GM12878 (cell line): Measurements from ENCODE around the gene PPP1R17.

Experiments used
- BCLAF1 ChIP-seq: fragments of 450-650 bp; IDR thresholded peaks from 2 replicates; pipeline ENCODE4 v1.6.1; 2017; ENCODE audit warnings: antibody characterized with exemption, mild to moderate bottlenecking, moderate library complexity
- CEBPB ChIP-seq, 2 experiments: fragments of 150-350 bp in 1 of 2; IDR thresholded peaks; 2 replicates each; pipeline ENCODE4 v1.6.1; 2012 to 2014; ENCODE audit warnings: low read depth in 2 of 2, low read length in 2 of 2, borderline replicate concordance in 1 of 2, inconsistent platforms in 1 of 2
- CHD1 ChIP-seq: IDR thresholded peaks from 2 replicates; pipeline ENCODE4 v1.6.1; 2012; ENCODE audit warnings: low read depth, low read length, improper control_type of control experiment
- CTCF ChIP-seq, 3 experiments: IDR thresholded peaks in 2 of 3; conservative IDR thresholded peaks in 1 of 3; 2 replicates each; pipeline ENCODE4 v1.5.1; 2011; ENCODE audit warnings: low read depth in 3 of 3, low read length in 3 of 3, mild to moderate bottlenecking in 3 of 3, control low read depth in 2 of 3, moderate library complexity in 2 of 3, inconsistent platforms in 1 of 3, mixed read lengths in 1 of 3; ENCODE audit not compliant: control insufficient read depth in 2 of 3, insufficient read depth in 1 of 3; ENCODE audit errors: extremely low read depth in 1 of 3
- E4F1 ChIP-seq: fragments of 450-650 bp; IDR thresholded peaks from 2 replicates; pipeline ENCODE4 v1.6.1; 2018; ENCODE audit warnings: borderline replicate concordance, mild to moderate bottlenecking; ENCODE audit not compliant: partially characterized antibody
- EZH2 ChIP-seq: IDR thresholded peaks from 2 replicates; pipeline ENCODE4 v1.6.1; 2012; ENCODE audit warnings: low read depth, mild to moderate bottlenecking, control low read depth, inconsistent platforms, low read length, borderline replicate concordance; ENCODE audit not compliant: control insufficient read depth
- POLR2A ChIP-seq: IDR thresholded peaks from 2 replicates; pipeline ENCODE4 v1.6.1; 2011; ENCODE audit warnings: low read depth, mild to moderate bottlenecking, low read length
- SMC3 ChIP-seq: IDR thresholded peaks from 2 replicates; pipeline ENCODE4 v1.6.1; 2011; ENCODE audit warnings: low read length, improper control_type of control experiment, borderline replicate concordance
- TAF1 ChIP-seq: IDR thresholded peaks from 2 replicates; pipeline ENCODE4 v1.6.1; 2011; ENCODE audit warnings: mild to moderate bottlenecking, low read depth, low read length, borderline replicate concordance
- TCF12 ChIP-seq: IDR thresholded peaks from 2 replicates; pipeline ENCODE4 v1.6.1; 2011; ENCODE audit warnings: low read depth, mild to moderate bottlenecking, low read length
- ZBTB40 ChIP-seq: fragments of 450-650 bp; IDR thresholded peaks from 2 replicates; pipeline ENCODE4 v1.6.1; 2016; ENCODE audit warnings: mild to moderate bottlenecking, moderate library complexity, borderline replicate concordance
- ZNF687 ChIP-seq: fragments of 450-650 bp; IDR thresholded peaks from 2 replicates; pipeline ENCODE4 v1.6.1; 2017; ENCODE audit warnings: mild to moderate bottlenecking, moderate library complexity

- TF ChIP-seq E4F1 (no peak), ZBTB40 (no peak), CTCF (IDR thresholded peaks at IDR 0.05 in 2 of 3, conservative IDR thresholded peaks at IDR 0.05 in 1 of 3; ENCODE audit: control insufficient read depth in 2 of 3, extremely low read depth in 1 of 3, insufficient read depth in 1 of 3, low read depth in 3 of 3, low read length in 3 of 3) (peak; percentile 76 to 88 (median 83)), CHD1 (no peak), SMC3 (peak; percentile 95), TAF1 (no peak), CEBPB (IDR thresholded peaks at IDR 0.05; ENCODE audit: borderline replicate concordance in 1 of 2, low read depth in 2 of 2, low read length in 2 of 2) (no peak), EZH2 (no peak), POLR2A (no peak), TCF12 (no peak), ZNF687 (no peak), BCLAF1 (no peak)
These were observed 57.4 kb downstream of the PPP1R17 start for GRCh38 chr7:31744294-31744874.
